Measurements from ENCODE around the gene HLCS. TPM values are rescaled to one million over a fixed set of nuclear protein-coding genes. Genes with fewer than 3 reads are reported as not detected.

Gene HLCS
- polyA plus RNA-seq, 1 of the 3 experiments (the other 2 are of a cell fraction): 13.0 TPM

DNA sequence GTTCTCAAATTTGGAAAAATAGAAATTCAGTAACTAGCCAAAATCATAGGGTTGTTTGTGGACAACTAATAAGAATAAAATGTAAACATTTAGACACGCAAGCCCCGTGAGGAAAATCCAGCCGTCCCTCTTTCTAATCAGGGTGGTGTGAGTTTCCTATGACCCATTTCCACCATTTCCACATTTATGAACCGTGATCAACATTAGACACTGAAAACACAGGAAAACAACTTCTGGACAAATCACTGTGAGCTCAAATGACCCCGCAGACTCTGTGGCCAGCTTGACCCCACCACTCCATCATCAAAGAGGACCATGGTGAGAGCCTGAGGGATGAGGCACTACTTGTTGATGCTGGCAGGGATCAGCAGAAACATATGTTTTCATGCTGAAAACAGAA lies 166.6 kb downstream of the HLCS start:
- H3K36me3 ChIP-seq (replicated peaks in 1 of 2; ENCODE audit: control insufficient read depth in 1 of 2, insufficient read depth in 2 of 2, low read length in 1 of 2): peaks cover 0 to 10% of the 10 kb centered on the region in 2 experiments
- no peaks in the 10 kb centered on the region for H3K4me1 ChIP-seq (ENCODE audit: control insufficient read depth in 1 of 2, insufficient read depth in 2 of 2, low read depth in 1 of 2, low read length in 1 of 2)
- H3K9ac ChIP-seq: no peak overlapping the region
- H3F3A ChIP-seq (replicated peaks; ENCODE audit: insufficient read depth): no peaks in the 10 kb centered on the region
- no peaks in the 10 kb centered on the region for H3K9me2 ChIP-seq
- WGBS (ENCODE audit: low lambda C conversion rate): 92% methylated on average over 5 of the region's 5 CpGs
- DNase-seq: no peak
- CTCF ChIA-PET: interaction anchor here (1.0 kb wide), 1 partner anchor 10 kb away, joined by 3 read pairs; no protein-coding TSS in a partner anchor
- H3K79me2 ChIP-seq (ENCODE audit: insufficient read depth): no peaks in the 10 kb centered on the region
- TF ChIP-seq FOSL2 (IDR thresholded peaks at IDR 0.05; ENCODE audit: borderline replicate concordance, low read depth) (no peak), GABPA (IDR thresholded peaks at IDR 0.05; ENCODE audit: low read depth) (no peak), SMC3 (IDR thresholded peaks at IDR 0.05; ENCODE audit: low read depth, low read length) (no peak), TAF1 (IDR thresholded peaks at IDR 0.05; ENCODE audit: borderline replicate concordance, low read depth, low read length) (no peak), RFX5 (IDR thresholded peaks at IDR 0.05; ENCODE audit: low read length) (no peak), EP300 (IDR thresholded peaks at IDR 0.05; ENCODE audit: borderline replicate concordance in 1 of 2, low read depth in 1 of 2, low read length in 1 of 2) (no peak), FOXM1 (IDR thresholded peaks at IDR 0.05; ENCODE audit: low read depth) (no peak), NRF1 (IDR thresholded peaks at IDR 0.05; ENCODE audit: low read depth, low read length) (no peak), EZH2phosphoT487 (IDR thresholded peaks at IDR 0.05; ENCODE audit: borderline replicate concordance, low read depth) (no peak), FOXJ3 (CRISPR knock-in tag; IDR thresholded peaks at IDR 0.05) (no peak), TEAD4 (IDR thresholded peaks at IDR 0.05; ENCODE audit: borderline replicate concordance, insufficient read depth) (no peak), MEF2A (IDR thresholded peaks at IDR 0.05; ENCODE audit: borderline replicate concordance, low read depth) (no peak)
- TF ChIP-seq, protein P1, sequence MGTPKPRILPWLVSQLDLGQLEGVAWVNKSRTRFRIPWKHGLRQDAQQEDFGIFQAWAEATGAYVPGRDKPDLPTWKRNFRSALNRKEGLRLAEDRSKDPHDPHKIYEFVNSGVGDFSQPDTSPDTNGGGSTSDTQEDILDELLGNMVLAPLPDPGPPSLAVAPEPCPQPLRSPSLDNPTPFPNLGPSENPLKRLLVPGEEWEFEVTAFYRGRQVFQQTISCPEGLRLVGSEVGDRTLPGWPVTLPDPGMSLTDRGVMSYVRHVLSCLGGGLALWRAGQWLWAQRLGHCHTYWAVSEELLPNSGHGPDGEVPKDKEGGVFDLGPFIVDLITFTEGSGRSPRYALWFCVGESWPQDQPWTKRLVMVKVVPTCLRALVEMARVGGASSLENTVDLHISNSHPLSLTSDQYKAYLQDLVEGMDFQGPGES (IDR thresholded peaks at IDR 0.05; ENCODE audit: low read depth, low read length): no peak
- TF ChIP-seq, protein P2, sequence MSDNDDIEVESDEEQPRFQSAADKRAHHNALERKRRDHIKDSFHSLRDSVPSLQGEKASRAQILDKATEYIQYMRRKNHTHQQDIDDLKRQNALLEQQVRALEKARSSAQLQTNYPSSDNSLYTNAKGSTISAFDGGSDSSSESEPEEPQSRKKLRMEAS (IDR thresholded peaks at IDR 0.05; ENCODE audit: low read depth): no peak
- TF ChIP-seq, protein P3, sequence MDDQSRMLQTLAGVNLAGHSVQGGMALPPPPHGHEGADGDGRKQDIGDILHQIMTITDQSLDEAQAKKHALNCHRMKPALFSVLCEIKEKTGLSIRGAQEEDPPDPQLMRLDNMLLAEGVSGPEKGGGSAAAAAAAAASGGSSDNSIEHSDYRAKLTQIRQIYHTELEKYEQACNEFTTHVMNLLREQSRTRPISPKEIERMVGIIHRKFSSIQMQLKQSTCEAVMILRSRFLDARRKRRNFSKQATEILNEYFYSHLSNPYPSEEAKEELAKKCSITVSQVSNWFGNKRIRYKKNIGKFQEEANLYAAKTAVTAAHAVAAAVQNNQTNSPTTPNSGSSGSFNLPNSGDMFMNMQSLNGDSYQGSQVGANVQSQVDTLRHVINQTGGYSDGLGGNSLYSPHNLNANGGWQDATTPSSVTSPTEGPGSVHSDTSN (IDR thresholded peaks at IDR 0.05): no peak
- TF ChIP-seq, protein P4, sequence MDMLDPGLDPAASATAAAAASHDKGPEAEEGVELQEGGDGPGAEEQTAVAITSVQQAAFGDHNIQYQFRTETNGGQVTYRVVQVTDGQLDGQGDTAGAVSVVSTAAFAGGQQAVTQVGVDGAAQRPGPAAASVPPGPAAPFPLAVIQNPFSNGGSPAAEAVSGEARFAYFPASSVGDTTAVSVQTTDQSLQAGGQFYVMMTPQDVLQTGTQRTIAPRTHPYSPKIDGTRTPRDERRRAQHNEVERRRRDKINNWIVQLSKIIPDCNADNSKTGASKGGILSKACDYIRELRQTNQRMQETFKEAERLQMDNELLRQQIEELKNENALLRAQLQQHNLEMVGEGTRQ (IDR thresholded peaks at IDR 0.05; ENCODE audit: borderline replicate concordance, low read depth, low read length): no peak
- TF ChIP-seq, protein P5, sequence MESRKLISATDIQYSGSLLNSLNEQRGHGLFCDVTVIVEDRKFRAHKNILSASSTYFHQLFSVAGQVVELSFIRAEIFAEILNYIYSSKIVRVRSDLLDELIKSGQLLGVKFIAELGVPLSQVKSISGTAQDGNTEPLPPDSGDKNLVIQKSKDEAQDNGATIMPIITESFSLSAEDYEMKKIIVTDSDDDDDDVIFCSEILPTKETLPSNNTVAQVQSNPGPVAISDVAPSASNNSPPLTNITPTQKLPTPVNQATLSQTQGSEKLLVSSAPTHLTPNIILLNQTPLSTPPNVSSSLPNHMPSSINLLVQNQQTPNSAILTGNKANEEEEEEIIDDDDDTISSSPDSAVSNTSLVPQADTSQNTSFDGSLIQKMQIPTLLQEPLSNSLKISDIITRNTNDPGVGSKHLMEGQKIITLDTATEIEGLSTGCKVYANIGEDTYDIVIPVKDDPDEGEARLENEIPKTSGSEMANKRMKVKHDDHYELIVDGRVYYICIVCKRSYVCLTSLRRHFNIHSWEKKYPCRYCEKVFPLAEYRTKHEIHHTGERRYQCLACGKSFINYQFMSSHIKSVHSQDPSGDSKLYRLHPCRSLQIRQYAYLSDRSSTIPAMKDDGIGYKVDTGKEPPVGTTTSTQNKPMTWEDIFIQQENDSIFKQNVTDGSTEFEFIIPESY (IDR thresholded peaks at IDR 0.05; ENCODE audit: borderline replicate concordance, low read depth): no peak
- TF ChIP-seq, protein P6, sequence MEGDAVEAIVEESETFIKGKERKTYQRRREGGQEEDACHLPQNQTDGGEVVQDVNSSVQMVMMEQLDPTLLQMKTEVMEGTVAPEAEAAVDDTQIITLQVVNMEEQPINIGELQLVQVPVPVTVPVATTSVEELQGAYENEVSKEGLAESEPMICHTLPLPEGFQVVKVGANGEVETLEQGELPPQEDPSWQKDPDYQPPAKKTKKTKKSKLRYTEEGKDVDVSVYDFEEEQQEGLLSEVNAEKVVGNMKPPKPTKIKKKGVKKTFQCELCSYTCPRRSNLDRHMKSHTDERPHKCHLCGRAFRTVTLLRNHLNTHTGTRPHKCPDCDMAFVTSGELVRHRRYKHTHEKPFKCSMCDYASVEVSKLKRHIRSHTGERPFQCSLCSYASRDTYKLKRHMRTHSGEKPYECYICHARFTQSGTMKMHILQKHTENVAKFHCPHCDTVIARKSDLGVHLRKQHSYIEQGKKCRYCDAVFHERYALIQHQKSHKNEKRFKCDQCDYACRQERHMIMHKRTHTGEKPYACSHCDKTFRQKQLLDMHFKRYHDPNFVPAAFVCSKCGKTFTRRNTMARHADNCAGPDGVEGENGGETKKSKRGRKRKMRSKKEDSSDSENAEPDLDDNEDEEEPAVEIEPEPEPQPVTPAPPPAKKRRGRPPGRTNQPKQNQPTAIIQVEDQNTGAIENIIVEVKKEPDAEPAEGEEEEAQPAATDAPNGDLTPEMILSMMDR (IDR thresholded peaks at IDR 0.05): no peak
- TF ChIP-seq, protein P7, sequence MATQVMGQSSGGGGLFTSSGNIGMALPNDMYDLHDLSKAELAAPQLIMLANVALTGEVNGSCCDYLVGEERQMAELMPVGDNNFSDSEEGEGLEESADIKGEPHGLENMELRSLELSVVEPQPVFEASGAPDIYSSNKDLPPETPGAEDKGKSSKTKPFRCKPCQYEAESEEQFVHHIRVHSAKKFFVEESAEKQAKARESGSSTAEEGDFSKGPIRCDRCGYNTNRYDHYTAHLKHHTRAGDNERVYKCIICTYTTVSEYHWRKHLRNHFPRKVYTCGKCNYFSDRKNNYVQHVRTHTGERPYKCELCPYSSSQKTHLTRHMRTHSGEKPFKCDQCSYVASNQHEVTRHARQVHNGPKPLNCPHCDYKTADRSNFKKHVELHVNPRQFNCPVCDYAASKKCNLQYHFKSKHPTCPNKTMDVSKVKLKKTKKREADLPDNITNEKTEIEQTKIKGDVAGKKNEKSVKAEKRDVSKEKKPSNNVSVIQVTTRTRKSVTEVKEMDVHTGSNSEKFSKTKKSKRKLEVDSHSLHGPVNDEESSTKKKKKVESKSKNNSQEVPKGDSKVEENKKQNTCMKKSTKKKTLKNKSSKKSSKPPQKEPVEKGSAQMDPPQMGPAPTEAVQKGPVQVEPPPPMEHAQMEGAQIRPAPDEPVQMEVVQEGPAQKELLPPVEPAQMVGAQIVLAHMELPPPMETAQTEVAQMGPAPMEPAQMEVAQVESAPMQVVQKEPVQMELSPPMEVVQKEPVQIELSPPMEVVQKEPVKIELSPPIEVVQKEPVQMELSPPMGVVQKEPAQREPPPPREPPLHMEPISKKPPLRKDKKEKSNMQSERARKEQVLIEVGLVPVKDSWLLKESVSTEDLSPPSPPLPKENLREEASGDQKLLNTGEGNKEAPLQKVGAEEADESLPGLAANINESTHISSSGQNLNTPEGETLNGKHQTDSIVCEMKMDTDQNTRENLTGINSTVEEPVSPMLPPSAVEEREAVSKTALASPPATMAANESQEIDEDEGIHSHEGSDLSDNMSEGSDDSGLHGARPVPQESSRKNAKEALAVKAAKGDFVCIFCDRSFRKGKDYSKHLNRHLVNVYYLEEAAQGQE (IDR thresholded peaks at IDR 0.05; ENCODE audit: low read depth, low read length): no peak
- no peak overlapping the region for H3K4me3 ChIP-seq (ENCODE audit: low read depth in 2 of 2, low read length in 1 of 2)
- no peak overlapping the region for H3K27ac ChIP-seq (ENCODE audit: low read depth in 2 of 2, low read length in 1 of 2)
- POLR2A ChIA-PET: no interaction called here
- H3K9me3 ChIP-seq: 0 out of 2 replicates have a peak, but pooled peaks cover 9% of the 10 kb centered on the region
- no peaks in the 10 kb centered on the region for H3K27me3 ChIP-seq (ENCODE audit: insufficient read depth)
- H3K4me2 ChIP-seq: no peak overlapping the region
- no peaks in the 10 kb centered on the region for H4K20me1 ChIP-seq (ENCODE audit: insufficient read depth)
- H2AFZ ChIP-seq (ENCODE audit: low read depth): no peak overlapping the region
